ENCODE measurements around the gene TCEAL4.
"Not testable (repeated sequence)": the region's sequence is repeated elsewhere in the genome, so short reads cannot be mapped to it uniquely, and the experiment has no call there.

Gene TCEAL4

GRCh38 chrX:103592295-103592694, 7.0 kb downstream of the TCEAL4 start:
- not testable (repeated sequence) for DNase-seq (ENCODE audit: low read depth)

GRCh38 chrX:103595202-103595601, 9.9 kb downstream of the TCEAL4 start:
- not testable (repeated sequence) for DNase-seq (ENCODE audit: low read depth)

GRCh38 chrX:103607364-103608305, 22.3 kb downstream of the TCEAL4 start, which contains the start of gene TCEAL3:
Gene TCEAL3 (plus strand): TSS chrX:103607963. CDS start chrX:103609065, 1,102 bp downstream.
- DNase-seq (ENCODE audit: low read depth), result no peak

- DNase-seq (ENCODE audit: low read depth), result no peak
Observed at GRCh38 chrX:103608306-103608963, 23.1 kb downstream of the TCEAL4 start.

GRCh38 chrX:103610282-103610681, 25.0 kb downstream of the TCEAL4 start:
- DNase-seq (ENCODE audit: low read depth), result no peak

GRCh38 chrX:103613362-103613890, 28.1 kb downstream of the TCEAL4 start:
- DNase-seq (ENCODE audit: low read depth), result no peak

GRCh38 chrX:103614999-103615398, 29.7 kb downstream of the TCEAL4 start:
- DNase-seq (ENCODE audit: low read depth), result no peak

GRCh38 chrX:103615781-103616371, 30.6 kb downstream of the TCEAL4 start:
- DNase-seq (ENCODE audit: low read depth), result no peak

GRCh38 chrX:103616676-103617186, 31.4 kb downstream of the TCEAL4 start:
- DNase-seq (ENCODE audit: low read depth), result no peak

- DNase-seq (ENCODE audit: low read depth), result no peak
Observed at GRCh38 chrX:103624111-103624510, 38.8 kb downstream of the TCEAL4 start.

- DNase-seq (ENCODE audit: low read depth), result no peak
Observed at GRCh38 chrX:103626855-103627254, 41.5 kb downstream of the TCEAL4 start.

- DNase-seq (ENCODE audit: low read depth), result peak; percentile 3
Observed at GRCh38 chrX:103628386-103629317, 43.3 kb downstream of the TCEAL4 start, which contains the start of gene TCEAL1. Gene TCEAL1 (plus strand): TSS chrX:103628975. CDS start chrX:103629917, 942 bp downstream.

GRCh38 chrX:103629318-103630170, 44.2 kb downstream of the TCEAL4 start:
- no peak for DNase-seq (ENCODE audit: low read depth)

- DNase-seq (ENCODE audit: low read depth), result no peak
Observed at GRCh38 chrX:103630171-103630511, 44.8 kb downstream of the TCEAL4 start.

- DNase-seq (ENCODE audit: low read depth), result no peak
Observed at GRCh38 chrX:103631145-103631544, 45.8 kb downstream of the TCEAL4 start.

GRCh38 chrX:103635436-103635835, 50.1 kb downstream of the TCEAL4 start:
- no peak for DNase-seq (ENCODE audit: low read depth)
